H1 (cell line): ENCODE data around the gene PSMD3.

Experiments used
- EP300 ChIP-seq, 2 experiments: IDR thresholded peaks; 1 replicate in 1 of 2; 2 replicates in 1 of 2; pipeline ENCODE4 v1.6.1; 2011 to 2012; ENCODE audit warnings: low read depth in 2 of 2, low read length in 2 of 2, mild to moderate bottlenecking in 2 of 2, borderline replicate concordance in 1 of 2, inconsistent platforms in 1 of 2, moderate library complexity in 1 of 2
- GABPA ChIP-seq: IDR thresholded peaks from 2 replicates; pipeline ENCODE4 v1.6.1; 2011; ENCODE audit warnings: mild to moderate bottlenecking, low read length, moderate library complexity, borderline replicate concordance; ENCODE audit not compliant: insufficient read depth
- PHF8 ChIP-seq: fragments of 200-600 bp; sonication (generic); conservative IDR thresholded peaks from 2 replicates; pipeline ENCODE4 v1.7.1; 2012; ENCODE audit warnings: low read depth, mild to moderate bottlenecking, inconsistent platforms, low read length, moderate library complexity
- POLR2AphosphoS5 ChIP-seq: IDR thresholded peaks from 2 replicates; pipeline ENCODE4 v1.6.1; 2011; ENCODE audit warnings: low read depth, low read length
- RAD21 ChIP-seq, 2 experiments: IDR thresholded peaks in 1 of 2; conservative IDR thresholded peaks in 1 of 2; 2 replicates each; pipeline ENCODE4 v1.6.1; 2011; ENCODE audit warnings: low read depth in 2 of 2, low read length in 2 of 2, improper control_type of control experiment in 1 of 2, inconsistent platforms in 1 of 2, mild to moderate bottlenecking in 1 of 2, moderate library complexity in 1 of 2
- RXRA ChIP-seq: IDR thresholded peaks from 2 replicates; pipeline ENCODE4 v1.6.1; 2011; ENCODE audit warnings: low read depth, mild to moderate bottlenecking, low read length, moderate library complexity; ENCODE audit not compliant: insufficient read depth
- SIX5 ChIP-seq: IDR thresholded peaks from 2 replicates; pipeline ENCODE4 v1.6.1; 2011; ENCODE audit warnings: mild to moderate bottlenecking, low read depth, low read length
- SP1 ChIP-seq: IDR thresholded peaks from 2 replicates; pipeline ENCODE4 v1.6.1; 2011; ENCODE audit warnings: low read depth, low read length
- SUZ12 ChIP-seq: fragments of 200-600 bp; sonication (generic); IDR thresholded peaks from 2 replicates; pipeline ENCODE4 v1.6.1; 2012; ENCODE audit warnings: mild to moderate bottlenecking, inconsistent platforms, low read length, moderate library complexity, mixed read lengths
- TF ChIP-seq, protein P1 (sequence below), 3 experiments: IDR thresholded peaks; 1 replicate in 2 of 3; 2 replicates in 1 of 3; pipeline versions ENCODE4 v1.5.1 to v1.6.1; 2011; ENCODE audit warnings: low read length in 3 of 3, mild to moderate bottlenecking in 3 of 3, inconsistent platforms in 2 of 3, low read depth in 1 of 3, moderate library complexity in 1 of 3; ENCODE audit not compliant: insufficient read depth in 1 of 3; ENCODE audit errors: control extremely low read depth in 1 of 3
- TF ChIP-seq, protein P2 (sequence below): IDR thresholded peaks from 2 replicates; pipeline ENCODE4 v1.6.1; 2011; ENCODE audit warnings: low read length, improper control_type of control experiment

DNA sequence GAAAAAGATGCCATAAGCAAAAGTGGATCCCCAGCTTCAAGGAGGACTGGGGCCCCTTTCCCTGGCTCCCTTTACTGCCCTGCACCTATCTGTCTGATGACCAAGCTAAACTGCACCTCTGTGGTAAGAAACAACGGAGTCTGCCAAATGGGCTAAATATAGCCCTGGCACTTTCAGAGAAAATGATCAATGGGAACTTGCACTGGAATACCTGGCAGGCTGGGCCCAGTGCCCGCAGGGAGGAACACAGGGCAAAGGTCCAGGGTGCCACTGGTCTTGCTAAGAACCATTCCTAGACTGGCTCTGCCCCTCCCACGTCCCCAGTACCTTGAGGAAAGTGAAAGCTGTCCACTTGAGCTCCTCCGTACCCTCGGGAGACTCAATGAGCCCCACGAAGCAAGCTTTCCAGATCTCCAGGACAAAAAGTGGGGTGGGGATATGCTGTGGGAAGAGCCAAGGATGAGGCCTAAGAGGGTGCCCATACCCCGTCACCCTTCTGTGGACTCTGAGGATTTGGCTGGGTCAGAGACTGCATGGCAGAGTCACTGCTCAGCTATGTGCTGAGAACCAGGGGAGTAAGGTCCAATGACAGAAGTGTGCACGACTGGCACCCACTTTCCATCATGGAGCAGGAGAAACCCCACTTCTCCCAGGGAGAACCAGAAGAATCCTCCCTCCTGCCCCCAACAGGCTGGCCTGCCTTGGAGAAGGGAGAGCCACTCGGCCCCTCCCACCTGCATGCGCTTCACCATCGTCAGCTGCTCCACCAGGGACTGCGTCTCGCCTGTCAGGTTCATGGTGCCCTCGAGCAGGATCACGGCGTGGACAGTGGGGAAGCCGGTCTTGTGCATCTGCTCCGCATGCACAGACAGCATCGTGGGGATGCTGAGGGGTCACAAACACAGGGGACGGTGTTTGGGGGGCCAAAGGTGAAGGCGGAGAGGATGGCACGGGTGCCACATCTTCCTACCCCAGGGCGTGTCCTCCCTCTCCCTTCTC, 52.0 kb downstream of the PSMD3 start:
- no peak for TF ChIP-seq SP1
- TF ChIP-seq, protein P1, sequence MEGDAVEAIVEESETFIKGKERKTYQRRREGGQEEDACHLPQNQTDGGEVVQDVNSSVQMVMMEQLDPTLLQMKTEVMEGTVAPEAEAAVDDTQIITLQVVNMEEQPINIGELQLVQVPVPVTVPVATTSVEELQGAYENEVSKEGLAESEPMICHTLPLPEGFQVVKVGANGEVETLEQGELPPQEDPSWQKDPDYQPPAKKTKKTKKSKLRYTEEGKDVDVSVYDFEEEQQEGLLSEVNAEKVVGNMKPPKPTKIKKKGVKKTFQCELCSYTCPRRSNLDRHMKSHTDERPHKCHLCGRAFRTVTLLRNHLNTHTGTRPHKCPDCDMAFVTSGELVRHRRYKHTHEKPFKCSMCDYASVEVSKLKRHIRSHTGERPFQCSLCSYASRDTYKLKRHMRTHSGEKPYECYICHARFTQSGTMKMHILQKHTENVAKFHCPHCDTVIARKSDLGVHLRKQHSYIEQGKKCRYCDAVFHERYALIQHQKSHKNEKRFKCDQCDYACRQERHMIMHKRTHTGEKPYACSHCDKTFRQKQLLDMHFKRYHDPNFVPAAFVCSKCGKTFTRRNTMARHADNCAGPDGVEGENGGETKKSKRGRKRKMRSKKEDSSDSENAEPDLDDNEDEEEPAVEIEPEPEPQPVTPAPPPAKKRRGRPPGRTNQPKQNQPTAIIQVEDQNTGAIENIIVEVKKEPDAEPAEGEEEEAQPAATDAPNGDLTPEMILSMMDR (IDR thresholded peaks at IDR 0.05; ENCODE audit: control extremely low read depth in 1 of 3, insufficient read depth in 1 of 3, low read depth in 1 of 3, low read length in 3 of 3): no peak
- TF ChIP-seq EP300 (IDR thresholded peaks at IDR 0.05; ENCODE audit: borderline replicate concordance in 1 of 2, low read depth in 2 of 2, low read length in 2 of 2): no peak
- TF ChIP-seq SIX5: no peak
- TF ChIP-seq RAD21 (IDR thresholded peaks at IDR 0.05 in 1 of 2, conservative IDR thresholded peaks at IDR 0.05 in 1 of 2; ENCODE audit: low read depth in 2 of 2, low read length in 2 of 2): no peak
- TF ChIP-seq GABPA: no peak
- TF ChIP-seq, protein P2, sequence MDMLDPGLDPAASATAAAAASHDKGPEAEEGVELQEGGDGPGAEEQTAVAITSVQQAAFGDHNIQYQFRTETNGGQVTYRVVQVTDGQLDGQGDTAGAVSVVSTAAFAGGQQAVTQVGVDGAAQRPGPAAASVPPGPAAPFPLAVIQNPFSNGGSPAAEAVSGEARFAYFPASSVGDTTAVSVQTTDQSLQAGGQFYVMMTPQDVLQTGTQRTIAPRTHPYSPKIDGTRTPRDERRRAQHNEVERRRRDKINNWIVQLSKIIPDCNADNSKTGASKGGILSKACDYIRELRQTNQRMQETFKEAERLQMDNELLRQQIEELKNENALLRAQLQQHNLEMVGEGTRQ: no peak
- no peak for TF ChIP-seq SUZ12
- no peak for TF ChIP-seq POLR2AphosphoS5
- TF ChIP-seq PHF8: no peak
- TF ChIP-seq RXRA: no peak
